Measurements from ENCODE around the gene GADL1.

GADL1 gene

GRCh38 chr3:30720586-30721313 is 173.7 kb downstream of the GADL1 start:
- peak; percentile 2 for DNase-seq

- DNase-seq = no peak
Measured at GRCh38 chr3:30719536-30719935, 174.9 kb downstream of the GADL1 start.

GRCh38 chr3:30713885-30714503 is 180.5 kb downstream of the GADL1 start:
- peak; percentile 30 for DNase-seq

GRCh38 chr3:30712991-30713390 is 181.5 kb downstream of the GADL1 start:
- no peak for DNase-seq

GRCh38 chr3:30711867-30712266 is 182.6 kb downstream of the GADL1 start:
- DNase-seq = no peak

GRCh38 chr3:30711151-30711550 is 183.3 kb downstream of the GADL1 start:
- no peak for DNase-seq

- no peak for DNase-seq
Measured at GRCh38 chr3:30710017-30710416, 184.4 kb downstream of the GADL1 start.

- no peak for DNase-seq
Measured at GRCh38 chr3:30708472-30708871, 186.0 kb downstream of the GADL1 start.

GRCh38 chr3:30707825-30708224 is 186.6 kb downstream of the GADL1 start:
- no peak for DNase-seq

- no peak for DNase-seq
Measured at GRCh38 chr3:30704931-30705890, 189.2 kb downstream of the GADL1 start.

- DNase-seq = no peak
Measured at GRCh38 chr3:30702828-30703397, 191.5 kb downstream of the GADL1 start.

GRCh38 chr3:30702038-30702827 is 192.2 kb downstream of the GADL1 start:
- no peak for DNase-seq

- no peak for DNase-seq
Measured at GRCh38 chr3:30700702-30701321, 193.6 kb downstream of the GADL1 start.

GRCh38 chr3:30699927-30700326 is 194.5 kb downstream of the GADL1 start:
- no peak for DNase-seq

GRCh38 chr3:30698549-30698948 is 195.9 kb downstream of the GADL1 start:
- no peak for DNase-seq

GRCh38 chr3:30696896-30697295 is 197.6 kb downstream of the GADL1 start:
- DNase-seq = no peak

GRCh38 chr3:30696403-30696819 is 198.1 kb downstream of the GADL1 start:
- no peak for DNase-seq

GRCh38 chr3:30695302-30696061 is 199.0 kb downstream of the GADL1 start:
- DNase-seq = no peak

- no peak for DNase-seq
Measured at GRCh38 chr3:30694668-30695067, 199.8 kb downstream of the GADL1 start.

- no peak for DNase-seq
Measured at GRCh38 chr3:30694148-30694547, 200.3 kb downstream of the GADL1 start.
